Cardiac muscle cell (in vitro differentiated cells and primary cell): ENCODE measurements around the gene SH2D2A. TPM values are rescaled to one million over a fixed set of nuclear protein-coding genes. Genes with fewer than 3 reads are reported as not detected.

ENCODE experiments used
- DNase-seq, 2 donors: peaks; one replicate each; pipeline versions ENCODE4 v3.0.0 to v3.0.0-alpha.2; 2010 to 2017; ENCODE audit warnings: low read depth in 1 of 2, low spot score in 1 of 2
- H3K27ac ChIP-seq: fragments of 200-600 bp; sonication (generic); 2 replicates; pipeline ENCODE4 v1.5.1; 2016
- H3K27me3 ChIP-seq: fragments of 200-600 bp; sonication (generic); 2 replicates; pipeline ENCODE4 v1.6.0; 2016; ENCODE audit warnings: control low read depth
- H3K36me3 ChIP-seq: fragments of 200-600 bp; sonication (generic); 2 replicates; pipeline ENCODE4 v1.5.1; 2016; ENCODE audit warnings: control low read depth
- H3K4me1 ChIP-seq: fragments of 200-600 bp; sonication (generic); 2 replicates; pipeline ENCODE4 v1.8.1; 2017; ENCODE audit warnings: low read depth, mild to moderate bottlenecking, mixed run types
- H3K4me3 ChIP-seq: fragments of 200-600 bp; sonication (generic); 2 replicates; pipeline ENCODE4 v1.5.1; 2016; ENCODE audit warnings: mild to moderate bottlenecking
- H3K9me3 ChIP-seq: fragments of 200-600 bp; sonication (generic); 2 replicates; pipeline ENCODE4 v1.5.1; 2017; ENCODE audit warnings: low read depth, mild to moderate bottlenecking, control low read depth
- polyA plus RNA-seq: library from polyadenylated mRNA; unstranded; fragments of >200 nt; fragmentation: Nextera tagmentation; extraction: Ambion mirVana; gene quantifications from 2 replicates; pipeline ENCODE4 v1.2.1, GENCODE V29; 2016
- total RNA-seq: library from RNA; depleted of rRNA; stranded (reverse); fragments of >200 nt; gene quantifications from 2 replicates; pipeline ENCODE4 v1.2.3, GENCODE V29; 2016
- TF ChIP-seq, protein P1 (sequence below): IDR thresholded peaks from 2 replicates; pipeline ENCODE4 v1.5.1; 2012; ENCODE audit warnings: low read depth, mild to moderate bottlenecking, low read length

Gene SH2D2A
- total and polyA plus RNA-seq, 2 experiments from 2014 or later = 1.1 to 2.7 TPM

DNA sequence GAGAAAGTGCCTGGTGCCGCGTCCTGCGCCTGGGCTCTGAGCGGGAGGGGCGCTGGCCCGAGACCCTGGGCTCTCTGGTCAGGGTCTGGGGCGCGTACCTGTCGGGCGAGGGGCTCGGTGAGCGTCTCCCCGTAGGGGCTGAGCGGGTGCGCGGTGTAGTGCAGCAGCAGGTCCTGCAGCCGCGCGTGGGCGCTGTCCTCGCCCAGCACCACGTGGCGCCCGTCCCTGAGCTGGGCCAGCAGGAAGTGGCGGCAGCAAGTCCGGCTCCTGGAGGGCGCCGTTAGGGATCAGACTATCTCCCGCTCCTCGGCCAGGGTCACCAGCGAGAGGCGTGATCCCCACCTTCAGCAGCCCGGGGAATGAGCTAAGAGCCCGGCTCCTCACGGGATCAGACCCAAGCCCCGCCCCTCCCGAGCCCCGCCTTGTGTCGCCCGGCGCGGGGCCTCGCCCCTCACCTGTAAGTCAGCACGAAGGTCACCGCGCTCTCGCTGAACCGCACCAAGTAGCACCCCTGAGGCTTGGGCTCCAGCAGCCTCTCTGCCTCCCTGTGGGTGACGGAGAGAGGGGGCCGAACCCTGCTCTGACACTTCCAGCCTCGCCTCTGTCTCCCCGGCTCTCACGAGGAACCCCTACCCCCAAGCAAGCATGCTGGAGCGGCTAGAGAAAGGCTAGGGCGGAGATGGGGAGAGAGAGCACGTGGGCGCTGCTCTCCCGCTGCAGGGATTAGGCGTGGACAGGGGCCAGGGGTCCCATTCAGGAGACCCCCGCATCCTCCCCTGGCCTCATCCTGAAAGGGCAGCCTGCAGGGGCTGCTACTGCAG, 2.7 kb downstream of the SH2D2A start:
- TF ChIP-seq, protein P1, sequence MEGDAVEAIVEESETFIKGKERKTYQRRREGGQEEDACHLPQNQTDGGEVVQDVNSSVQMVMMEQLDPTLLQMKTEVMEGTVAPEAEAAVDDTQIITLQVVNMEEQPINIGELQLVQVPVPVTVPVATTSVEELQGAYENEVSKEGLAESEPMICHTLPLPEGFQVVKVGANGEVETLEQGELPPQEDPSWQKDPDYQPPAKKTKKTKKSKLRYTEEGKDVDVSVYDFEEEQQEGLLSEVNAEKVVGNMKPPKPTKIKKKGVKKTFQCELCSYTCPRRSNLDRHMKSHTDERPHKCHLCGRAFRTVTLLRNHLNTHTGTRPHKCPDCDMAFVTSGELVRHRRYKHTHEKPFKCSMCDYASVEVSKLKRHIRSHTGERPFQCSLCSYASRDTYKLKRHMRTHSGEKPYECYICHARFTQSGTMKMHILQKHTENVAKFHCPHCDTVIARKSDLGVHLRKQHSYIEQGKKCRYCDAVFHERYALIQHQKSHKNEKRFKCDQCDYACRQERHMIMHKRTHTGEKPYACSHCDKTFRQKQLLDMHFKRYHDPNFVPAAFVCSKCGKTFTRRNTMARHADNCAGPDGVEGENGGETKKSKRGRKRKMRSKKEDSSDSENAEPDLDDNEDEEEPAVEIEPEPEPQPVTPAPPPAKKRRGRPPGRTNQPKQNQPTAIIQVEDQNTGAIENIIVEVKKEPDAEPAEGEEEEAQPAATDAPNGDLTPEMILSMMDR = peak; percentile 57
- H3K4me1 ChIP-seq = no peaks in the 10 kb centered on the region
- H3K27ac ChIP-seq = no peak overlapping the region
- DNase-seq = peak; percentile 56 to 65
- peak overlapping the region; percentile 27 for H3K4me3 ChIP-seq
- no peaks in the 10 kb centered on the region for H3K36me3 ChIP-seq
- no peaks in the 10 kb centered on the region for H3K9me3 ChIP-seq
- no peaks in the 10 kb centered on the region for H3K27me3 ChIP-seq

- H3K27me3 ChIP-seq = no peaks in the 10 kb centered on the region
- TF ChIP-seq, protein P1 = no peak
- H3K4me3 ChIP-seq = peak overlapping the region; percentile 27
- no peak overlapping the region for H3K27ac ChIP-seq
- H3K4me1 ChIP-seq = no peaks in the 10 kb centered on the region
- DNase-seq = peak in 1 of 2 donors; percentile 13
- no peaks in the 10 kb centered on the region for H3K36me3 ChIP-seq
- no peaks in the 10 kb centered on the region for H3K9me3 ChIP-seq
Observed at GRCh38 chr1:156813298-156813697, 3.4 kb downstream of the SH2D2A start.

DNA sequence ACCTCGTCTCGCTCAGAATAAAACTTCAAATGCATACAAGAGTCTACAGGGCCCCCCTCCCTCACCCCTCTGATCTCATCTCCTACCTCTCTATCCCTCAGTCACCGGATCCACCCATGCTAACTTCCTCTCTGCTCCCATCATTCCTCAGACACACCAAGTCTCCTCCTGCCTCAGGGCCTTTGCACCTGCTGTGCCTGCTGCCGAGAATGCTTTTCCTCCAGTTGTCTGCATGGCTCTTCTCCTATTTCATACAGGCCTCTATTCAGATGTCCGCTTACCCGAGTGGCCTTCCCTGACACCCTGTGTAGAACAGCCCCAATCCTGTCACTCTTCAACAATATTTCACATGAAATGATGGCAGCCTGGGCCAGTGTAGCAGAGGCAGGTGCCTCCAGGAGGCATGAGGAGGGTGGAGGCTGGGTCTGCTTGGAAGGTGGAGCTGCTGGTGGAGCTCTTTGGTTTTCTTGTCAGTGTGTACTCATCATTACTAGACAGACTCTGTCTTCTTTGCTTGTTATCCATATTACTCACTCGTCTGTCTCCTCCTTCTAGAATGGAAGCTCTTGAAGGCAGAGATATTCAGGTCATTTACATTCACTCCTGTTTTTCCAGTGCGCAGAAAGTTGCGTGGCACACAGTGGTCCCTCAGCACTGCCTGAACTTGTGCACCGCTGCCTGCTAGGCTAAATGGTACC, 4.2 kb downstream of the SH2D2A start:
- no peaks in the 10 kb centered on the region for H3K36me3 ChIP-seq
- TF ChIP-seq, protein P1 = no peak
- H3K4me1 ChIP-seq = no peaks in the 10 kb centered on the region
- no peak overlapping the region for H3K4me3 ChIP-seq
- no peaks in the 10 kb centered on the region for H3K9me3 ChIP-seq
- DNase-seq = no peak
- H3K27me3 ChIP-seq = no peaks in the 10 kb centered on the region
- no peak overlapping the region for H3K27ac ChIP-seq

GRCh38 chr1:156811168-156811567, 5.5 kb downstream of the SH2D2A start:
- TF ChIP-seq, protein P1 = no peak
- no peak overlapping the region for H3K4me3 ChIP-seq
- H3K9me3 ChIP-seq = no peaks in the 10 kb centered on the region
- H3K4me1 ChIP-seq = no peaks in the 10 kb centered on the region
- H3K27me3 ChIP-seq = no peaks in the 10 kb centered on the region
- peak in 1 of 2 donors; percentile 31 for DNase-seq
- no peaks in the 10 kb centered on the region for H3K36me3 ChIP-seq
- H3K27ac ChIP-seq = no peak overlapping the region

- no peak for DNase-seq
- no peaks in the 10 kb centered on the region for H3K36me3 ChIP-seq
- no peak overlapping the region for H3K4me3 ChIP-seq
- H3K27me3 ChIP-seq = no peaks in the 10 kb centered on the region
- H3K9me3 ChIP-seq = no peaks in the 10 kb centered on the region
- H3K4me1 ChIP-seq = no peaks in the 10 kb centered on the region
- H3K27ac ChIP-seq = no peak overlapping the region
- TF ChIP-seq, protein P1 = no peak
Observed at GRCh38 chr1:156809711-156810366, 6.8 kb downstream of the SH2D2A start.
